CD4-positive, CD25-positive, alpha-beta regulatory T cell (primary cell): ENCODE data around the gene NCKAP1. TPM values are rescaled to one million over a fixed set of nuclear protein-coding genes. Genes with fewer than 3 reads are reported as not detected.
"Not testable (repeated sequence)": the region's sequence is repeated elsewhere in the genome, so short reads cannot be mapped to it uniquely, and the experiment has no call there.

ENCODE experiments used
- ATAC-seq, 2 donors: fragments of 150-1000 bp; cut with Tn5 transposase; one replicate each; pipeline ENCODE4 v1.10.0; 2021; ENCODE audit warnings: low read depth in 2 of 2, moderate number of reproducible peaks in 2 of 2, moderate library complexity in 1 of 2
- DNase-seq, 3 donors: peaks; one replicate each; pipeline versions ENCODE4 v3.0.0 to v3.0.0-alpha.2; 2012 to 2022; ENCODE audit warnings: mixed read lengths in 1 of 3
- H3K27ac ChIP-seq: one replicate; pipeline ENCODE4 v1.7.0; 2013; ENCODE audit warnings: mild to moderate bottlenecking, low read length; ENCODE audit not compliant: insufficient read depth, poor library complexity, severe bottlenecking
- H3K27me3 ChIP-seq: one replicate; pipeline ENCODE4 v1.7.0; 2013; ENCODE audit warnings: low read length; ENCODE audit not compliant: control insufficient read depth, insufficient read depth
- H3K36me3 ChIP-seq: one replicate; pipeline ENCODE4 v1.7.0; 2013; ENCODE audit warnings: mild to moderate bottlenecking, low read length, moderate library complexity; ENCODE audit not compliant: control insufficient read depth, insufficient read depth
- H3K4me1 ChIP-seq: 2 replicates; pipeline ENCODE4 v1.7.0; 2013; ENCODE audit warnings: mild to moderate bottlenecking, low read length; ENCODE audit not compliant: insufficient read depth, control insufficient read depth, poor library complexity, severe bottlenecking
- H3K4me3 ChIP-seq: one replicate; pipeline ENCODE4 v1.7.0; 2013; ENCODE audit warnings: low read depth, mild to moderate bottlenecking, low read length, moderate library complexity
- H3K9me3 ChIP-seq, 2 experiments: 1 replicate in 1 of 2; 2 replicates in 1 of 2; pipeline ENCODE4 v1.7.0; 2013; ENCODE audit warnings: low read length in 2 of 2, mild to moderate bottlenecking in 1 of 2, moderate library complexity in 1 of 2; ENCODE audit not compliant: control insufficient read depth in 2 of 2
- H3K27ac Mint-ChIP-seq, 3 donors: one replicate each; pipeline ENCODE4 v1.8.0; 2020 to 2022; ENCODE audit warnings: mild to moderate bottlenecking in 3 of 3, mixed read lengths in 3 of 3, moderate library complexity in 2 of 3
- H3K27me3 Mint-ChIP-seq: one replicate; pipeline ENCODE4 v1.8.0; 2022; ENCODE audit warnings: mild to moderate bottlenecking, mixed read lengths
- H3K36me3 Mint-ChIP-seq: one replicate; pipeline ENCODE4 v1.8.0; 2020; ENCODE audit warnings: mixed read lengths
- H3K4me1 Mint-ChIP-seq, 4 donors: one replicate each; pipeline ENCODE4 v1.8.0; 2020 to 2022; ENCODE audit warnings: mixed read lengths in 4 of 4, mild to moderate bottlenecking in 1 of 4
- H3K4me3 Mint-ChIP-seq, 4 donors: one replicate each; pipeline ENCODE4 v1.8.0; 2020 to 2022; ENCODE audit warnings: mild to moderate bottlenecking in 4 of 4, mixed read lengths in 4 of 4, moderate library complexity in 3 of 4
- H3K9me3 Mint-ChIP-seq, 7 donors: one replicate each; pipeline ENCODE4 v1.8.0; 2020 to 2022; ENCODE audit warnings: mixed read lengths in 7 of 7, mild to moderate bottlenecking in 3 of 7, moderate library complexity in 2 of 7
- polyA plus RNA-seq, 4 donors: library from polyadenylated mRNA; unstranded; fragments of 300-500 nt; fragmentation: Illumina TruSeq; gene quantifications; one replicate each; pipeline ENCODE4 v1.2.3, GENCODE V29; 2021
- total RNA-seq: library from RNA; stranded (reverse); gene quantifications from one replicate; pipeline ENCODE4 v1.2.3, GENCODE V29; 2022

Gene NCKAP1
- total and polyA plus RNA-seq, 5 donors from 2014 or later = 0.64 to 5.7 (median 1.1) TPM

DNA sequence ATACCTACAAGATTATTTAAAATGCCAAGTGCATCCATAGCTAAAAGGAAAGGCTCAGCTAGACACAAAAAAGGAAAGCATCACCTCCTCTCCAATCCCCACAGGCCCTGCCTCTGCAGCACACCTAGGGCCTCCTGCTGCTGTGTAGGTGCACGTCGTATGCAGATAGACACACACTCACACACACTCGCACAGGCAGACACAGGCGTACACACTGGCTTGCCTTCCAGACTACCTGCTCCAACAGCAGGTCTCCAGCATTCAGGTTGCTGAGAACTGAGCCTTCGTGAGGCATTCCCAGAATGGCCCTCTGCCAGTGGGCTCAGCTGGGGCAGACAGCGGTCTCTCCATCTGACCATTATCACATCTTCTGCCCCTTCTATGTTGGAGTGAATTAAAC lies 136.5 kb downstream of the NCKAP1 start:
- H3K4me3 ChIP-seq = no peak overlapping the region
- no peaks in the 10 kb centered on the region for H3K27me3 ChIP-seq
- H3K27ac ChIP-seq = no peak overlapping the region
- no peak overlapping the region for H3K4me3 Mint-ChIP-seq
- no peaks in the 10 kb centered on the region for H3K4me1 ChIP-seq
- H3K9me3 ChIP-seq = no peaks in the 10 kb centered on the region
- no peak overlapping the region for H3K27ac Mint-ChIP-seq
- ATAC-seq = no peak
- DNase-seq = no peak
- no peaks in the 10 kb centered on the region for H3K4me1 Mint-ChIP-seq
- no peaks in the 10 kb centered on the region for H3K36me3 Mint-ChIP-seq
- no peaks in the 10 kb centered on the region for H3K27me3 Mint-ChIP-seq
- H3K36me3 ChIP-seq = no peaks in the 10 kb centered on the region
- no peaks in the 10 kb centered on the region for H3K9me3 Mint-ChIP-seq

DNA sequence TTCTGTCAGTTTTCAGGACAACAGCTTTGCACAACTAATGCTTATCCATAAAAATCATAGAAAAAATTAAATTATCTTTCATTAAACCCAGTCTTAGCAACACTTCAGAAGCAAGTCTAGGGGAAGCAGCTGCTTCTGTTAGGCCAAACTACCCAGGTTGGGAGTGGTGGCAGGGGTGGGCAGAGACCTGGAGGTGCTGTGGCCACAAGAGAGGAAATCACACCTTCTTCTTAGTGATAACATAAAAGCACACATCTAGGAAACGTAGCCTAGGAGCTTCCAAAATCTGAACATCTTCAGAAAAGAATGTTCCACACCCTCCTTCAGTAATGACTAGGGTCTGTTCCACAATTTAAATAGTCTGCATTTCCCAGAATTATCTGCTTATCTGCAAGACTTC lies 139.5 kb downstream of the NCKAP1 start:
- Histone ChIP-seq H3K27me3 (no peaks in the 10 kb centered on the region), H3K4me1 (no peaks in the 10 kb centered on the region), H3K4me3 (no peak overlapping the region), H3K27ac (no peak overlapping the region), H3K9me3 (no peaks in the 10 kb centered on the region), H3K36me3 (no peaks in the 10 kb centered on the region)
- Mint-ChIP-seq H3K4me1 (no peaks in the 10 kb centered on the region), H3K27me3 (no peaks in the 10 kb centered on the region), H3K4me3 (no peak overlapping the region), H3K9me3 (no peaks in the 10 kb centered on the region), H3K27ac (no peak overlapping the region), H3K36me3 (no peaks in the 10 kb centered on the region)
- ATAC-seq = no peak
- no peak for DNase-seq

DNA sequence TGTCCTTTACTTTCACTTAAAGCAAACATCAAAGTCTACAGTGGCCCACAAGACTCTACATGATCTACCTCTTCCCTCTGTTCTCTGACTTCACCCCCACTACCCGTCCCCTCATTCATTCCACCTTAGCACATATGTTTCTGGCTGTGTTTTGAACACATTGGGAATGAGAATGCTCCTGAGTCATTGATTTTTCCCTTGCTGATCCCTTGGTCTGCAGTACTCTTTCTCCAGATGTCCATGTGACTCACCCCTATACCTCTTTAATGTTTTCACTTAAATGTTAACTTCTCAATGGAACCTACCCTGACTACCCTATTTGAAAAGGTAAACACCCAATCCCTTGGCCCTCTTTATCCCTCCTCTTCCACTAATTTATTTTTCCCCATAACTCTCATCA lies 141.1 kb downstream of the NCKAP1 start:
- Histone ChIP-seq H3K4me3 (no peak overlapping the region), H3K4me1 (no peaks in the 10 kb centered on the region), H3K9me3 (no peaks in the 10 kb centered on the region), H3K27me3 (no peaks in the 10 kb centered on the region), H3K36me3 (no peaks in the 10 kb centered on the region), H3K27ac (no peak overlapping the region)
- no peak overlapping the region for H3K4me3 Mint-ChIP-seq
- H3K4me1 Mint-ChIP-seq = no peaks in the 10 kb centered on the region
- no peak overlapping the region for H3K27ac Mint-ChIP-seq
- DNase-seq (no peak), ATAC-seq (no peak)
- no peaks in the 10 kb centered on the region for H3K27me3 Mint-ChIP-seq
- no peaks in the 10 kb centered on the region for H3K9me3 Mint-ChIP-seq
- H3K36me3 Mint-ChIP-seq = no peaks in the 10 kb centered on the region

DNA sequence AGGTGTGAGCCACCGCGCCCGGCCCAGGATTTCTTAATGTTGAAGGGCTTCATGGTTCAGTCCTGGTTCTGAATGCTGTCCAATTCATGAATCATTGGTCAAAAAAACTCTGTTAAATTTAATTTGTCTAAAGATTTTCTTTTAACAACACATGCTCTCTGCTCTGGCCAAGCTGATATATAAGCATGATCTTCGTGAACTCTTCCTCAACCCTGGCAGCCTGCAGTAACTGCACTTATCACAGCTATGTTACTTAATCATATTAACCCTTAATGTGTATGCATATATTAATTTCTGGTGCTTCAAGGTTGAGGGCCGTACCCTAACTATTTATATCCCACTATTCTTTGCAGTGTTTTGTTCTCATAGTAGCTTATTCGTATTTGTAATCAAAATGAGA lies 142.5 kb downstream of the NCKAP1 start:
- H3K36me3 Mint-ChIP-seq = no peaks in the 10 kb centered on the region
- H3K36me3 ChIP-seq = no peaks in the 10 kb centered on the region
- no peaks in the 10 kb centered on the region for H3K27me3 ChIP-seq
- no peaks in the 10 kb centered on the region for H3K9me3 Mint-ChIP-seq
- peaks cover 0 to under 1% (median 0%) of the 10 kb centered on the region in 4 donors for H3K4me1 Mint-ChIP-seq
- ATAC-seq = no peak
- no peak overlapping the region for H3K27ac ChIP-seq
- H3K9me3 ChIP-seq = no peaks in the 10 kb centered on the region
- no peaks in the 10 kb centered on the region for H3K27me3 Mint-ChIP-seq
- H3K4me3 ChIP-seq = no peak overlapping the region
- H3K4me1 ChIP-seq = no peaks in the 10 kb centered on the region
- no peak overlapping the region for H3K4me3 Mint-ChIP-seq
- DNase-seq = no peak
- no peak overlapping the region for H3K27ac Mint-ChIP-seq

DNA sequence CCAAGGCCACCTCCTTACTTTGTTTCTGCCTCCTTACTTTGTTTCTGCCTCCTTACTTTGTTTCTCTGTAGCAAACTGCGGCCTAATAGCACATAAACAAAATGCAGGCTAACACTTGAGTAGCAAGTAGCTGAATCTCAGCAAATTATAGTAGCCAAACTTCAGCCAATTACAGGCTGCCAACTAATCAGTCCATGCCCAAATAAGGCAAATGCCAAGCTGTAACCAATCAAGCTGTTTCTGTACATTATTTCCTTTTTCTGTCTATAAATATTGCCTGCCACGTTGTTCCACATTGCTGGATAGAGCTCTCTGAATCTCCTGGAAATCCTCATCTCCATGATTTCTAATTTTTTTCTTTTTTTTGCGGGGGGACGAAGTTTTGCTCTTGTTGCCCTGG lies 143.1 kb downstream of the NCKAP1 start:
- H3K27ac Mint-ChIP-seq = no peak overlapping the region
- Histone ChIP-seq H3K4me1 (no peaks in the 10 kb centered on the region), H3K27ac (no peak overlapping the region), H3K9me3 (no peaks in the 10 kb centered on the region), H3K4me3 (no peak overlapping the region), H3K36me3 (no peaks in the 10 kb centered on the region), H3K27me3 (no peaks in the 10 kb centered on the region)
- DNase-seq = no peak
- H3K4me1 Mint-ChIP-seq = peaks cover 0 to 2% (median 0%) of the 10 kb centered on the region in 4 donors
- H3K36me3 Mint-ChIP-seq = no peaks in the 10 kb centered on the region
- no peak overlapping the region for H3K4me3 Mint-ChIP-seq
- no peaks in the 10 kb centered on the region for H3K9me3 Mint-ChIP-seq
- no peaks in the 10 kb centered on the region for H3K27me3 Mint-ChIP-seq
- no peak for ATAC-seq

DNA sequence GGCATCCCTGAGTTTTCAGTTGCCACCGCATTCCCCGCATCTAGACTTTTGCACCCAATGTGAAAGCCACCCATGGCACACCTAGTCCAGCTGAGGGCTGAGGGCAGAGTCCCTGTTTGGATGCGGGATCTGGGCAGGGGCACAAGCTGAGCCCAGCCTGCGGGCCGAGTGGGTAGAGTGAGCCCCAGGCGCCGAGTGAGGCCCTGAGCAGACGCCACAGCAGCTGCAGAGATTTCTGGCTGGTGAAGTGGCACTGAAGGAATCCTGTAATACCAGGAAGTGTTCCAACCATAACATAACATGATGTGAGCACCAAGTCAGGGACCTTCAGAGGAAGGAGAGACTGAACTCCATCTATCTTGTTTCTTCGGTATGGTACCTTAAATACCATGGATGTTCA lies 144.1 kb downstream of the NCKAP1 start:
- no peak for ATAC-seq
- Mint-ChIP-seq H3K27ac (no peak overlapping the region), H3K4me3 (no peak overlapping the region), H3K9me3 (no peaks in the 10 kb centered on the region), H3K4me1 (peaks cover 0 to 2% (median 0%) of the 10 kb centered on the region in 4 donors), H3K27me3 (no peaks in the 10 kb centered on the region), H3K36me3 (no peaks in the 10 kb centered on the region)
- Histone ChIP-seq H3K36me3 (no peaks in the 10 kb centered on the region), H3K27ac (no peak overlapping the region), H3K27me3 (no peaks in the 10 kb centered on the region), H3K4me1 (no peaks in the 10 kb centered on the region), H3K9me3 (no peaks in the 10 kb centered on the region), H3K4me3 (no peak overlapping the region)
- DNase-seq = no peak

DNA sequence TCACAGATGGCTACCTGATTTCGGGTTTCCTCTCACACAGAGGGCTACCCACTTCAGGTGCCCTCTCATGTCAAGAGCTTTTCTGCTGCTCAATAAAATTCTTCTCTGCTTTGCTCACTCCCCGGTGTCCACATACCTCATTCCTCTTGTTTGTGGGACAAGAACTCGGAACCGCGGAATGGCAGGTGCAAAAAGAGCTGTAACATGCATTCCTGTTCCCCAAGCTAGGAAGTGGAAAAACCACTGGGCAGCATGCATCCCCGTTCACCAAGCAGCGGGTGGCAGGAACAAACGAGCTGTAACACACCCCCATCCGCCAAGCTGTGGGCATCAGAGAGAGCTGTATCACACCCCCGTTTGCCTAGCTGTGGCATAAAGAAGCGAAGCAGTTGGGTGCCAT lies 144.6 kb downstream of the NCKAP1 start:
- Histone ChIP-seq H3K9me3 (no peaks in the 10 kb centered on the region), H3K36me3 (no peaks in the 10 kb centered on the region), H3K27ac (no peak overlapping the region), H3K4me1 (no peaks in the 10 kb centered on the region), H3K27me3 (no peaks in the 10 kb centered on the region), H3K4me3 (no peak overlapping the region)
- no peak for DNase-seq
- no peak overlapping the region for H3K27ac Mint-ChIP-seq
- peaks cover 0 to 2% (median 0%) of the 10 kb centered on the region in 4 donors for H3K4me1 Mint-ChIP-seq
- H3K36me3 Mint-ChIP-seq = no peaks in the 10 kb centered on the region
- no peaks in the 10 kb centered on the region for H3K9me3 Mint-ChIP-seq
- no peak for ATAC-seq
- H3K4me3 Mint-ChIP-seq = no peak overlapping the region
- no peaks in the 10 kb centered on the region for H3K27me3 Mint-ChIP-seq

DNA sequence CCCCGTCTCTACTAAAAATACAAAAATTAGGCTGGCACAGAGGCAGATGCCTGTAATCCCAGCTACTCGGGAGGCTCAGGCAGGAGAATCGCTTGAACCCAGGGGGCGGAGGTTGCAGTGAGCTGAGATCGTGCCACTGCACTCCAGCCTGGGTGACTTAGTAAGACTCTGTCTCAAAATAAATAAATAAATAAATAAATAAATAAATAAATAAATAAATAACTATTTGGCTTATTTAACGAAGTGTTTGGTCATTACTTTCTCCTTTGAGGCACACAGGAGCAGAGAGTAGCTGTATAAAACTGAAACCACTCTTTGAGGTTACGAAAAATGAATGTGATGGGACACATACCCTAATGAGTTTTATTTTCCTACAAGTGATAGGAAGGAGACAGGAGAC lies 145.2 kb downstream of the NCKAP1 start:
- not testable (repeated sequence) for H3K4me1 Mint-ChIP-seq, H3K9me3 Mint-ChIP-seq, H3K4me3 Mint-ChIP-seq, H3K27ac Mint-ChIP-seq, H3K4me1 ChIP-seq, H3K27ac ChIP-seq, H3K9me3 ChIP-seq, H3K27me3 ChIP-seq, H3K36me3 Mint-ChIP-seq, ATAC-seq, DNase-seq, H3K27me3 Mint-ChIP-seq, H3K36me3 ChIP-seq, H3K4me3 ChIP-seq
